Fibroblast of skin of scalp (primary cell): Measurements from ENCODE around the gene ZNF622.
"Not testable (repeated sequence)": the region's sequence is repeated elsewhere in the genome, so short reads cannot be mapped to it uniquely, and the experiment has no call there.

ENCODE experiments used
- DNase-seq: peaks from one replicate; pipeline ENCODE4 v3.0.0-alpha.2; 2013

The ZNF622 gene

DNA sequence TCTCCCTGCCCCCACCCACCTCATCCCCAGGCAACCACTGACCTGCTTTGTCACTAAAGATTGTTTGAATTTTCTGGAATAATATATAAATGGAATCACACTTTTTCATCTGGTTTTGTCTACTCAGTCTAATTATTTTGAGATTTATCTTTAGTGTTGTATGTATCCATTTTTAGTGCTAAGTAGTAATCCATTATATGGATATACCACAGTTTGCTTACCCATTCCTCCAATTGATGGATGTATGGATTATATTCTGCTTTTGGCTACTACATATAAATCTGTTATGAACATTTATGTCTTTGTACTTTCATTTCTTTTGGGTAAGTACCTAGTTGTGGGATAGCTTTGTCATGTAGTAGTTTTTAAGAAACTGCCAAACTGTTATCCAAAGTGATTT lies 14.5 kb upstream of the ZNF622 start:
- no peak for DNase-seq

DNA sequence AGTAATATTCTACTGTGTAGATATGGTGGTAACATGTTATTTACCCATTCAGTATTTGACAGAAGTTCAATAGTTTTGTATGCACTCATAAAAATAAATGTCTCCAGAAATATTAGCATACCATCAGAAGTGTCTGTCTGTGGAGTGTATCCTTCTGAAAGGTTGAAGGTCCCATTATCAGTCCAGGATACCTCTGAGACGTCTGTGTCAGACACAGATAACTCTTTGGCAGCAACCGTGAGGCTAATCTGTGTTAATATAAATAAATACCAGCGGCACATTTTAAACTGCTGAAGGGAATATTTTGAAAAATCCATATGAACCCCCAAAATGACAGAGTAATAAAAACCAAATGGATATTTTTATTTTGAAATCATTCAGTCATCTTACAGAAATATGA lies 11.9 kb upstream of the ZNF622 start:
- DNase-seq = no peak

DNA sequence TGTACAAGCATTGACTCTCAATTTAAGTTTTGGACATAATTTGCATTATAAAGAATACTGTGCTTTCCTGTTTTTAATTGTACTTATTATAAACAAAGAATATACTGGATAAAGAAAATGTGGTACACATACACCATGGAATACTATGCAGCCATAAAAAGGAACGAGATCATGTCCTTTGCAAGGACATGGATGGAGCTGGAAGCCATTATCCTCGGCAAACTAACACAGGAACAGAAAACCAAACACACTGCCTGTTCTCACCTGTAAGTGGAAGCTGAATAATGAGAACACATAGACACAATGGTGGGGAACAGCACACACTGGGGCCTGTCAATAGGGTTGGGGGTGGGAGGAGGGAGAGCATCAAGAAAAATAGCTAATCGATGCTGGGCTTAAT lies 10.8 kb upstream of the ZNF622 start:
- DNase-seq = not testable (repeated sequence)

DNA sequence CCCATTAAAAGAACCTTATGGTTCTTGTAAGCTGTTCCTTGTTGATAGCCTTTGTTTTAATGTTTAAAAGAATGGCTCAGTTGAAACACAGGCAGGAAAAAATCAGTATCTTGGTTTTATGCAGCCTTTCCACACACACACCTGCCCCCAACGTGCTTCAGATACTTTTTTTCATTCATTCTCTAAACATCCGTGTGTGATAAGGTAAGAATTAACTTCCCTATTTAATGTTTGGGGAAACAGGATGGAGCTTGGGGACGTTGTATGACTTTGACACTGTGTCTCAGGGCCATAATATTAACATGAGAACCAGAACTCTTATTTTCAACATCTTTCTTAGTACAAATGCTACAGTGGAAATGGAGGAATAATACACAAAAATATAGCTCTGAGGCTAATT lies 5.8 kb upstream of the ZNF622 start:
- no peak for DNase-seq

DNA sequence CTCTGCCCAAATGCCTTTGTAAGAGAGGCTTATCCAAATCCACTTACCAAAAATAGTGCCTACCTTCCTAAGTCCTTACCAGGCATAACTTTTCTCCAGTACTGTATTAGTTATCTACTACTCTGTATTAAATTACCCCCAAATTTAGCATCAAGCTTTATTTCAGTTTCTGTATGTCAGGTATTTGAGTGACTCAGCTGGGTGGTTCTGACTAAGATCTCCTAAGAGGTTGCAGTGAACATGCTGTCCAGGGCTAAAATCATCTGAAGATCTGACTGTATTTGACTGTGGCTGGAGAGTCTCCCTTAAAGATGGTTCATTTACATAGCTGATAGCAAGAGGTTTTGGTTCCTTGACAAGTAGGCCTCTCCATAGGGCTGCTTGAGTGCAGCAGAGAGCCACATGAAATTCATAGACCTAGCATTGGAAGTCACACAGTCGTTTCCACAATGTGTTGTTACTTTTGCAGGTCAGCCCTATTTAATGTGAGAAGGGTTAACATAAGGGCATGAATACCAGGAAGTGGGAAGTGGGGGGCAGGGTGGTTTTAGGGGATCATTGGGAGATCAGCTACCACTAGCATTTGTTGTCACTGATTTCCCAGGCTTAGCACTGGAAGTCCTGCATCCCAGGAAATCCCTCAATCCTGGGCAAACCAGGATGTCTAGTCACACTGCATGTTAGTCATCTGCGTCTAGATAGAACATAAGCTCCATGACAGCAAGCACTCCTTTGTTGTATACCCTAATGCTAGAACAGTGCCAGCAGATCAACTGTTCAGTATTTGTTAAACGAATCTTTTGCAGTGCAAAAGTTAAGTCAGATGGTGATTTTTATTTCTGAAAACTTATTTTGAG lies 2.0 kb upstream of the ZNF622 start:
- peak; percentile 48 for DNase-seq

DNA sequence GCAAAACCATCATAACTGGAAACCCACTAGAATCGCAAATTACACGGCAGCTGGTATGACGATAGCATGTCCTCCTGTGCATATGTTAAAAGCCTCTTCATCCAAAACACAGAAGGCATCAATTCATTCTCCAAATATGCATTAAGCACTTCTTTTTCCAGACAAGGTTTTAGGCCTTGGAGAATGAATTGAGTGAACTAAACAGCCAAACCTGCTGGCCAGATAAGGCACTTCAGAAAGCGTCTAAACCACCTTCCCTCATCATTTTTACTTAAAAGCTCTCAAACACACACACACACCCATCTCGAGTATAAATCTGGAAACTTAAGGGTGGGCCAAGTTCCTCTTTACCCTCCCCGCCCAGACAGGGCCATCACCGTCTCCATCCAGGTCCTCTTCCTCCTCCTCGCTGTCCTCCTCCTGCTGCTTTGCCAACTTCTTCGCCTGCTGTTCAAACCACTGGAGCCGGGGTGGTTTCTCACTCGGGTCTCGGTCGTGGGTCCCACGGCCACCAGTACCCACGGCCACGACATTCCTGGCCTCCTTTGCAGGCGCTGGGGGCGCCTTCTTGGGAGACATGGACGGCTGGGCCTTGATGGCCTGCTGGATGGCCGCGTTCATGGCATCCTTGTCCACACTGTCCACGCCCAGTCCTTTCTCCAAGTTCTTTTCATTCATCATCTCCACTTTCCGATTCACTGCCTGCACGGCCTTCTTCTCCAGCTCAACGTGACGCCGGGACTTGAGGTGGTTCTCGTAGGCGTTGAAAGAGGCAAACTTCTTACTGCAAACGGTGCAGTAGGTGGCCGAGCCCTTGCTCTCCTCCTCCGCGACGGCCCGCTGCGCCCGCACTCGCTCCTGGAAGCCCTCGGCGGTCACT lies 696 bp downstream of the ZNF622 start:
- peak; percentile 9 for DNase-seq

DNA sequence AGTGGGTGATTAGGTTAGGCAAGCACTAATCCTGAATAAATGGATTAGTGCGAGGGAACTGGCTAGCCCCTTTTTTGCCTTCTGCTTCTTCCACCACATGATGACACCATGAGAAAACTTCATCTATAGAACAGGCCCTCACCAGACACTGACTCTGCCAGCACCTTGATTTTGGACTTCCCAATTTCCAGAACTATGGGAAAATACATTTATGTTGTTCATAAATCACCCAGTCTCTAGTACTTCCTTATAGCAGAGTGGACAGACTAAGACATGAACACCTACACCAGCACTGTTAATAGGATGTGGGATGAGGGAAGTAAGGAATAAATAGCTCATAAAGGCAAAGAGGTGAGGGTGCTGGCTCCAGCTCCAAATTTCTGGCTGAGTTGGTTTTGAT lies 1.4 kb downstream of the ZNF622 start:
- DNase-seq = no peak

DNA sequence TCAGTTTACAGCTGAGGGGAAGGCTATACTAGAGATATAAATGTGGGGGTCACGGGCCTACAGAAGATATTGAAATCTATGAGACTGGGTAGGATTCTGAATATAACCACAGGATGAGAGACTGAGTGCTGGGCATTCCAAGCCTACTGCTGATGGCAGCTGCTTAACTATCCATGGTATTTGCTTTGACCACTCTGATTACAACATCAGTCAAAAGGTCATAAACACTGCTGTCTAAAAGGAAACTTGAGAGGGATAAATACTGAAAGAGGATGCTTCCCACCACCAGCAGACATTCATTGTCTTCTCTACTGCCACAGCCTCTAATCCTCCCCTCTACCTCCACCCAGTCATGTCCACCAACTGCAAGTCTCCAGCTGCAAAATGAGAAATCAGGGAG lies 3.8 kb downstream of the ZNF622 start:
- peak; percentile 73 for DNase-seq

DNA sequence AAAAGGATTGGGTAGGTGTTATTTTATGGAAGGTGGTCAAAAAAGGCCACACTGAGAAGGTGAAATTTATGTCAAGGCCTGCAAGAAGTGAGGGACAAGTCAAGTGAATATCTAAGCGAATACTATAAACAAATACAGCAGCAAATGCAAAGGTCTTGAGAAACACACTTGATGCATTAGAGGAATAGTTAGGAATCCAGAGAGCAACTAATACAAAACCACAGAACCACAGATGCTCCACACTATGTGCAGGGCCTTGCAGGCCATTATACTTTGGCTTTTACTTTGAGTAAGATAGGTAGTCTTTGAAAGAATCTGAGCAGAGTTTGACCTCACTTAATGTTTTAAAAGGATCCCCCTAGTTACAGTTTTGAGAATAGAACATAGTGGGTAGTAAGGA lies 4.6 kb downstream of the ZNF622 start:
- DNase-seq = no peak

DNA sequence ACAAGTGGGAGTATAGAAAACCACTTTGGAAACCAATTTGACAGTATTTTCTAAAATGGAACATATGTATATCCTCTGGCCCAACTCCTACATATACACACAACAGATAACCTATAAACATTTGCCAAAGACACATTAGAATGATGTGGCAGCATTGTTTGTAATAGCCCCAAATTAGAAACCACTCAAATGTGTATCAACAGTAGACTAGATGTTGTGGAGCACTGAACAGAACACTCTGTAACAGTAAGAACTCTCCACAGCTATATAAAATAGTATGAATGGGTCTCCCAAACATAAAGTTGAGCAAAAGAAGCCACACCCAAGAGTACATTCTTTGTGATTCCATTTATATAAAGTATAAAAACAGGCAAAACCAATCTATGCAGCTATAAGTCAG lies 6.1 kb downstream of the ZNF622 start:
- no peak for DNase-seq

DNA sequence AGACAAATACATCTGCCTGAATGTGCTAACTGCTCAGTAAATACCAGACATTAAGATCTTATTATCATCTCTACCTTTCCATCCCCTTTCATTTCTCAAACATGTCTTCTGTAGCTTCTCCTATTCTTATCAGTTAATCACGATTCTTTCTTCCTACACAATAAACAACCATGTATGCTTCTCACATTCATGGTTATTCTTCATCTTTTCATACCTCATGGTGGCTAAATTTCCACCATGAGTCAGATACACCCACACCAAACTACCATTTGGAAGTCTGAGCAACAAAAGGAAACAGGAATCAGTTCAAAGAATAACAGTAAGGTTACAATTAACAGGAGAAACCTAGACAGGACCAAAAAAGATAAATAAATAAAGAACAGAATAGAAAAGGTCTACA lies 7.7 kb downstream of the ZNF622 start:
- no peak for DNase-seq

DNA sequence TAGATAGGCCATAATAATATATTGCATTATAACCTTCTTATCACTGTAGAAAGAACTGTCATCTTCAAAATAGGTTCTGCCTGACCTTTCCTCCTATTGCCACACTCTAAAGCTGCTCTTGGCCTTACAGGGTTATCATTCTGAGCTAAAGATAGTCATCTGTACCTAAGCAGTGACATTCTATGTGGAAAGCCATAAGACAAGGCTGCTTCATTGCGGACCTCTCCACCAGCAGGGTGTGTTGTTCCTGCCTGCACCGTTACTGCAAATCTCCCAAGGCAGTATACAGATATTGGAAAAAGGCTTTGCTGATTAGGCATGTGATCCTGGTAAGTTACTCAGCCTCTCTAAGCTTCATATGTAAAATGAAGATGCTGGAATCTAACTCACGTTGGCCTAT lies 8.1 kb downstream of the ZNF622 start:
- no peak for DNase-seq

DNA sequence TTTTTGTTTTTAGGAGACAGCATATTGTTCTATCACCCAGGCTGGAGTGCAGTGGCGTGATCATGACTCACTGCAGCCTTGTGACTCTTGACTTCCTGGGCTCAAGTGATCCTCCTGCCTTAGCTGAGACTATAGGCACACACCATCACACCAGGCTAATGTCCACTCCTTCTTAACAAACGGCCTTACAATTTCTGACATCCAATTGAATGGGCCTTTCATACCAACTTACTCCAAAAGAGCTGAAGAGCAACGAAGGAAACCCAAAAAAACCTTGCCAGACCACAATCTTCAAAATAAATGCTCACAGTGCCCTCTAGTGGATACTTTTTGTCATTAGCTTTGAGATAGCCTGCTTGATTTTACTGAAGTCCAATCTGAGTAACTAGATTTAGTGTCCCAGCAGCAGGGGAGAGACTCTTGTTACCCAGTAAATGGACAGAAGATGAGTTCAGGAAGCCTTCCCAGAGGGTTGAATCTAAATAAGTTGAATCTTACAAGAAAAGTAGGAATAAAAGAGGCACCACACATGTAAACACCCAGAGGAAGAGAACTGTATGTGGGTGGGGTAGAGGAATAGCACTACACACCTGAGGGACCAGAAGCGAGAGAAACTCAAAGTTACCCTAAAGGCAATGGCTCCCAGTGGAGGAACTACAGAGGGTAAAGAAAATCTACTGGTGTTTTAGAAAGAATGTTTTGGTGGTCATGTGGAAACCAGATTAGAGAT lies 9.3 kb downstream of the ZNF622 start:
- DNase-seq = peak; percentile 69

DNA sequence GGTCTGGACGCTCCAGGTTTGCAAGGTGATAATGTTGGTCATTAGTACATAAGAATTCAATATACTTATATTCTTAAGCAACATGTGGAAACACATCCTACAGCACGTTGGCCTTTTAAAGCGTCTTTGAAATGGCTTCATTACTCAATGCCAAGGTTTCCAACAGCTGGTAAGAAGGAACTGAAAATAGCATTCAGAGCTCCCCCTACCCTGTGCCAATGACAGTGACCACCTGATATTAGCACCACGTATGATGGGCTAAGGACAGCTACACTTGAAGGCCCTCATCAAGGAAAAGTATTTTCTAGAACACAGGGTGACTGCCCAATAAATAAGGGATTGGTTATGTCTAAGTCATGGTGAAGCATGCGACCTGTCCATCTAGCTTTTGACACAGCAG lies 9.9 kb downstream of the ZNF622 start:
- no peak for DNase-seq

DNA sequence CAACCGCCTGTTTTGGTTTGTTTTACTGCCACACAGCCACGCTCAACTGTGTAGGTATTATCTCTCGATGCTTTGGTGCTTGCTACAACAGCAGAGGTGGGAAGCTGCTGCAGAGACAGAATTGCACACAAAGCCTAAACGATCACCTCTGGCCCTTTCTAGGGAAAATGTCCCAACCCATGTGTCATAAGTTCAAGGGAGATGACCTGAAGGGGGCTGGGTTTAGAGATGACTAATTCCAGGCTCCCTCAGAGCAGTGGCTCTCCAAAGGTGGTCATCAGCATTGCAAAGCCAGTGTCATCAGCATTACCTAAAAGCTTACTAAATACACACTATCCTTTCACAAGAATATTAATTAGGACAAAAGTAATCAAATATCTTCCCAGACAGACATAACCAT lies 10.9 kb downstream of the ZNF622 start:
- no peak for DNase-seq

DNA sequence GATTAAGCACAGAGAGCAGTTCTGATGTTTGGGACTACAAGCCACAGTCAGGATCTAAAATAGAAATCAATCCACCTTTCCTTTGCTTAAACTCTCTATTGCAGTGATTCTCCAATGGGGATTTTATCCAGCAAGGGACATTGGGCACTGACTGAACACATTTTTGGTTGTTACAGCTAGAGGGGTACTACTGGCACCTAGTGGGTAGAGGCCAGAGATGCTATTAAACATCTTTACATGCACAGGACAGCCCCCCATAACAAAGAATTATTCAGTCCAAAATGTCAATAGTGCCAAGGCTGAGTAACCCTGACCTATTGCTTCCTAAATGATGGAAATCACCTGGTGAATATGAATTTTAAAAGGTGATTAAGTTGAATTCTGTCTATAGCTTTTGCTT lies 12.0 kb downstream of the ZNF622 start:
- no peak for DNase-seq

DNA sequence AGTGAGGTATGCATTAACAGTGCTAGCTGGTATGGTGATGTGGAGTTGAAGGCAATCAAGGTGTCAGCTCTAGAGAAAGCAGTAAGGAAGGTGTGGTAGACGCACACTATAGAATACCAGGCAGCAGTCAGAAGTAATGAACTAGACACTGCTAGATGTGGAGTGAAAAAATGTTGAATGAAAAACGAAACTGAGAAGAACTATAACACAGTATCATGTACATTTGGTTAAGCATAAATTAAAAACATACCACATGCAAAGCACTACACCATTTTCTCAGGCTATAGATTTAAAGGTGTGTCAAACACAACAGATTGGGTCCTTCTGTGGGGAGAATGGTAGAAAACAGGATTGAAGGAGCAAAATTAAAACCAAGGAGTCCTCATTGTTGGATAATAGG lies 15.4 kb downstream of the ZNF622 start:
- no peak for DNase-seq

DNA sequence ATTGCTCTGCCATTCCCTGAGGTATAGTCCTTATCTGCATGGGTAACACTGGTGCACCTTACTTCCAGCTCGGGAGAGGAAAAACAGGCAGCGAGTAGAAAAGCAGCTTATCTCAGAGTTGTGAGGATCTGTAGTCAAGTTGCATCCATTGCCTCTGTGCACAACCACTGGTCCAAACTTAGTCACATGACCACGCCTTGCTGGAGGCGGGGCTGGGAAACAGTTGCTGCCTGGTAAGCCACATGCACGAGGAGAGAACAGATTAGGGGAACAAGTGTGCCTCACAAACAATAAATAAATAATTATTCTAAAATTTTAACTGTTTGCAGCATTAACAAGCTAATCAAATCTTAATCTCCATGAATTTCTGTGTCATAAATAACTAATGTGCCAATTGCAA lies 18.6 kb downstream of the ZNF622 start:
- no peak for DNase-seq

DNA sequence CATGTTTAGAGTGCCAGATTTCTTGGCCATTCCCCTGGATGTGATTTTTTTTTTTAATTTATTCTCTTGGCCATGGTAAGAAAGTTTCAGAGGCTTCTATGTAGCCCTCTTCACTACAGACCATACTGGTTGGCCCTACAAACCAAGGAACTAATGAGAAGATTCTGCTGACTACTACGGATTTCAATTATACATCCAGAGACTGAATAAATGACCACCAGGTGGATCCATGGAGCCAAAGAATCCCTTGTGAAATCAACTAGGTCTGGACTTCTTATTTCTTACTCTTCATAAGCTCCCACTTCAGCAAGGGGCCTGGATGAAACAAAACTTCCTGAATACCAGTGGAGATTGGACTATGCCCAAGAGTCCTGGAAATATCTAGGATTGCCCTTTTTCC lies 27.6 kb downstream of the ZNF622 start:
- no peak for DNase-seq

DNA sequence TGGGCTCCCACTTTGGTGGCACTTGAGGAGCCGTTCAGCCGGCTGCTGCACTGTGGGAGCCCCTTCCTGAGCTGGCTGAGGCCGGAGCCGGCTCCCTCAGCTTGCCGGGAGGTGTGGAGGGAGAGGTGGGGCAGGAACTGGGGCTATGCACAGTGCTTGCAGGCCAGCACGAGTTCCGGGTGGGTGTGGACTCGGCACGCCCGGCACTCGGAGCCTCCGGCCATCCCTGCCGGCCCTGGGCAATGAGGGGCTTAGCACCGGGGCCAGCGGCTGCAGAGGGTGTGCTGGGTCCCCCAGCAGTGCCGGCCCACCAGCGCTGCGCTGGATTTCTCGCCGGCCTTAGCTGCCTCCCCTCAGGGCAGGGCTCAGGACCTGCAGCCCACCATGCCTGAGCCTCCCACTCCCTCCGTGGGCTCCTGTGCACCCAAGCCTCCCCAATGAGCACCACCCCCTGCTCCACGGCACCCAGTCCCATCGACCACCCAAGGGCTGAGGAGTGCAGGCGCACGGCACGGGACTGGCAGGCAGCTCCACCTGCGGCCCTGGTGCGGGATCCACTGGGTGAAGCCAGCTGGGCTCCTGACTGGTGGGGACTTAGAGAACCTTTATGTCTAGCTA lies 29.4 kb downstream of the ZNF622 start:
- DNase-seq = not testable (repeated sequence)

DNA sequence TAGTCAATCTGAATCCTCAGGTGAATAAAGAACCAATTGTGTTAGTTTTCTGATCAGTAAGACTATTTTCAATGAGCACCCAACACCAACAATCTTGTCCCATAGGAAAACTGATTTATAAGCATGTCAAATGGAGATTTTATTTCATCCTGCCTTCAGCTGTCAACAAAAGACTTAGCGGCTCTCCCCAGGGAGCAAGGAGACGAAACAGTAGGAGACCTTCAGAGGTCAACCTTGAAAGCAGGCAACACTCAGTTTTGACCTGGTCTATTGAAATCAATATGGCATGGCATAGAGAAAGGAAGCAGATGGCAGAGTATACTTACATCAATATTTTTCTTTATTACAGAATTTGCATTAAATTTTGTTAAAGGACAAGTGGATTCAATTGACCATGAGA lies 34.1 kb downstream of the ZNF622 start:
- no peak for DNase-seq

DNA sequence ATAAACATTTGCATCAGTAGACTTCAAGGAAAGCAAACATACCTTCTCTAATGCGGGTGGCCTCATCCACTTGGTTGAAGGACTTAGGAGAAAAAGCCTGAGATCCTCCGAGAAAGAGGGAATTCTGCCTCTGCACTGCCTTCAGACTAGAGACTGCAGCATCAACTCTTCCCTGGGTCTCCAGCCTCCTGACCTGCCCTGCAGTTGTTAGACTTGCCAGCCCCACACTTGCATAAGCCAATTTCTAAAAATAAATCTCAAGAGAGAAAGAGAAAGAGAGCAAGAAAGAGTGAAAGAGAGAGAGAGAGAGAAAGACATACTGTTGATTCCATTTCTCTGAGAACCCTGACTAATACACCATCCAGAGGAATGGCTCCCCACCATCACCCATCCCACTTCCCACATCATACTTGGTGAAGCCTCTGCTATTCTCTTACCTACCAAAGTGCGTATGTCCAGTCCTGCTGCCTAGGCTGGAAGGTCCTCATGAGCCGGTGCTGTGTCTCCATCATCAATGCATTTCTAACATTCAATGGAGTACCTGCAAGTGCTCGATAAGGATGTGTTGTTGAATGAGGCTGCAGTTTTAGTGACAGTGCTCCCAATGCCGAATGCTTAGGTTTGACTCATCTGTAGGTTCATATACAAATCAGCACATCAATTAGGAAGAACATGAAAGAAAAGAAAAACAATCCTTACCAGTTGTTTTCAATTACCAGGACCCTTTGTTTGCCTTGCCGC lies 35.1 kb downstream of the ZNF622 start:
- DNase-seq = no peak
